SK-N-SH (cell line): ENCODE data around the gene NSUN5.
"Not testable (repeated sequence)": the region's sequence is repeated elsewhere in the genome, so short reads cannot be mapped to it uniquely, and the experiment has no call there.

ENCODE experiments used
- EP300 ChIP-seq, 2 experiments: IDR thresholded peaks; 2 replicates each; pipeline versions ENCODE4 v1.4.0 to v1.6.1; 2012; ENCODE audit warnings: borderline replicate concordance in 1 of 2, low read depth in 1 of 2, low read length in 1 of 2
- SIN3A ChIP-seq: IDR thresholded peaks from 2 replicates; pipeline ENCODE4 v1.6.1; 2012; ENCODE audit warnings: low read depth, mild to moderate bottlenecking, low read length, moderate library complexity, borderline replicate concordance
- TCF12 ChIP-seq: IDR thresholded peaks from 2 replicates; pipeline ENCODE4 v1.4.0; 2012
- YY1 ChIP-seq: IDR thresholded peaks from 2 replicates; pipeline ENCODE4 v1.4.0; 2012; ENCODE audit warnings: low read depth, mild to moderate bottlenecking
- TF ChIP-seq, protein P1 (sequence below): fragments of 200-600 bp; sonication (generic); IDR thresholded peaks from 2 replicates; pipeline ENCODE4 v1.6.1; 2017; ENCODE audit warnings: antibody characterized with exemption, mild to moderate bottlenecking, moderate library complexity

DNA sequence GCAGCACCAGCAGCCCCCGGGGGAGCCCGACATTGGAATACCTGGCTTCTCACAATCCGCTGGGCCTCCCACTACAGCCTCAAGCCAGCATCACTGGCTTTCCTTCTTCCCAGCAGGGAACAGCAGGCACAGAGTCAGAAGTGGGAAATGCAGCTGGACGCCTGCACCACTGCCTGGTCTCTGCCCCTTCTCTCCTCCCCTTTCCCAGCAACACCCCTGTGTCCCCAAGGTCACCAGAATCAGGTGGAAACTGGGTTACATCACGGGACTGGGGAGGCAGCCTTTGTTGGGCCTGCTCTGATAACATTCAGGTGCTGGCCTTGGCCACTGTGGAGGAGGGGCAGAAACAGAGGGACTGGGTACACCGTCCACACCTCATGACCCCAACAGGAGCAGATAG lies 16.8 kb upstream of the NSUN5 start:
- not testable (repeated sequence) for TF ChIP-seq SIN3A; YY1; EP300 (IDR thresholded peaks at IDR 0.05; ENCODE audit: borderline replicate concordance in 1 of 2, low read depth in 1 of 2, low read length in 1 of 2); TCF12
- TF ChIP-seq, protein P1, sequence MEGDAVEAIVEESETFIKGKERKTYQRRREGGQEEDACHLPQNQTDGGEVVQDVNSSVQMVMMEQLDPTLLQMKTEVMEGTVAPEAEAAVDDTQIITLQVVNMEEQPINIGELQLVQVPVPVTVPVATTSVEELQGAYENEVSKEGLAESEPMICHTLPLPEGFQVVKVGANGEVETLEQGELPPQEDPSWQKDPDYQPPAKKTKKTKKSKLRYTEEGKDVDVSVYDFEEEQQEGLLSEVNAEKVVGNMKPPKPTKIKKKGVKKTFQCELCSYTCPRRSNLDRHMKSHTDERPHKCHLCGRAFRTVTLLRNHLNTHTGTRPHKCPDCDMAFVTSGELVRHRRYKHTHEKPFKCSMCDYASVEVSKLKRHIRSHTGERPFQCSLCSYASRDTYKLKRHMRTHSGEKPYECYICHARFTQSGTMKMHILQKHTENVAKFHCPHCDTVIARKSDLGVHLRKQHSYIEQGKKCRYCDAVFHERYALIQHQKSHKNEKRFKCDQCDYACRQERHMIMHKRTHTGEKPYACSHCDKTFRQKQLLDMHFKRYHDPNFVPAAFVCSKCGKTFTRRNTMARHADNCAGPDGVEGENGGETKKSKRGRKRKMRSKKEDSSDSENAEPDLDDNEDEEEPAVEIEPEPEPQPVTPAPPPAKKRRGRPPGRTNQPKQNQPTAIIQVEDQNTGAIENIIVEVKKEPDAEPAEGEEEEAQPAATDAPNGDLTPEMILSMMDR: not testable (repeated sequence)
